H1 (cell line): Measurements from ENCODE around the gene USPL1. TPM values are rescaled to one million over a fixed set of nuclear protein-coding genes. Genes with fewer than 3 reads are reported as not detected.

ENCODE experiments used
- CTCF ChIA-PET: fragments of 300-600 bp; sonication (Branson Sonifier 250); formaldehyde crosslinking; loops from one replicate; lab custom pipeline; 2021; ENCODE audit not compliant: partially characterized antibody; lab: Charles Lee
- POLR2A ChIA-PET: fragments of 300-600 bp; sonication (Branson Sonifier 250); formaldehyde crosslinking; loops from one replicate; lab custom pipeline; 2021; ENCODE audit warnings: inconsistent platforms; ENCODE audit not compliant: partially characterized antibody; lab: Charles Lee
- DNase-seq, 2 experiments: peaks; one replicate each; pipeline versions ENCODE4 v3.0.0 to v3.0.0-alpha.2; 2010 to 2022; ENCODE audit warnings: low spot score in 2 of 2, low read depth in 1 of 2, mixed read lengths in 1 of 2
- FAIRE-seq: peaks from 2 replicates; lab custom pipeline; 2011; peaks lifted over from hg19 to GRCh38; lab: Jason Lieb, UNC
- H2AFZ ChIP-seq: 2 replicates; pipeline ENCODE4 v1.8.1; 2012; ENCODE audit warnings: low read length, inconsistent platforms
- H2AK5ac ChIP-seq: 2 replicates; pipeline ENCODE4 v1.6.1; 2013; ENCODE audit warnings: low read depth, low read length
- H2BK120ac ChIP-seq: replicated peaks from 2 replicates; pipeline ENCODE3; 2013; ENCODE audit warnings: low read depth, low read length, inconsistent platforms
- H2BK12ac ChIP-seq: 2 replicates; pipeline ENCODE4 v1.6.1; 2013; ENCODE audit warnings: low read depth, low read length
- H2BK15ac ChIP-seq: 2 replicates; pipeline ENCODE4 v1.6.1; 2013; ENCODE audit warnings: low read length
- H2BK20ac ChIP-seq: 2 replicates; pipeline ENCODE4 v1.6.1; 2013; ENCODE audit warnings: low read length
- H2BK5ac ChIP-seq: 2 replicates; pipeline ENCODE4 v1.6.1; 2013; ENCODE audit warnings: low read depth, low read length
- H3K14ac ChIP-seq: 2 replicates; pipeline ENCODE4 v1.6.1; 2013; ENCODE audit warnings: inconsistent platforms; ENCODE audit not compliant: insufficient read length
- H3K18ac ChIP-seq: 2 replicates; pipeline ENCODE4 v1.6.1; 2013; ENCODE audit warnings: low read length; ENCODE audit errors: extremely low read depth
- H3K23ac ChIP-seq: 2 replicates; pipeline ENCODE4 v1.6.1; 2013; ENCODE audit warnings: inconsistent platforms; ENCODE audit not compliant: insufficient read length
- H3K23me2 ChIP-seq: 2 replicates; pipeline ENCODE4 v1.6.1; 2013; ENCODE audit warnings: low read depth, low read length
- H3K27ac ChIP-seq: 2 replicates; pipeline ENCODE4 v1.6.1; 2011; ENCODE audit warnings: low read depth, low read length, inconsistent platforms
- H3K27me3 ChIP-seq, 4 experiments: replicated peaks in 1 of 4; 1 replicate in 1 of 4; 2 replicates in 3 of 4; pipeline versions ENCODE4 v1.6.1 to v1.8.1; 2011 to 2013; ENCODE audit warnings: low read length in 3 of 4, mild to moderate bottlenecking in 3 of 4, inconsistent platforms in 2 of 4, mixed read lengths in 2 of 4, moderate library complexity in 1 of 4; ENCODE audit not compliant: control insufficient read depth in 3 of 4, insufficient read depth in 3 of 4; ENCODE audit errors: extremely low read depth in 1 of 4
- H3K36me3 ChIP-seq, 4 experiments: 2 replicates each; pipeline versions ENCODE4 v1.6.1 to v1.8.1; 2011 to 2013; ENCODE audit warnings: mild to moderate bottlenecking in 4 of 4, low read length in 3 of 4, moderate library complexity in 2 of 4, control low read depth in 1 of 4, inconsistent platforms in 1 of 4; ENCODE audit not compliant: insufficient read depth in 4 of 4, control insufficient read depth in 2 of 4
- H3K4ac ChIP-seq: replicated peaks from 2 replicates; pipeline ENCODE3; 2013; ENCODE audit warnings: low read length, low read depth, mixed read lengths, inconsistent platforms; ENCODE audit not compliant: insufficient read length
- H3K4me1 ChIP-seq, 4 experiments: replicated peaks in 1 of 4; 1 replicate in 1 of 4; 2 replicates in 3 of 4; pipeline versions ENCODE4 v1.6.1 to v1.8.1; 2011 to 2013; ENCODE audit warnings: low read length in 3 of 4, inconsistent platforms in 2 of 4, mixed read lengths in 1 of 4; ENCODE audit not compliant: insufficient read depth in 4 of 4, control insufficient read depth in 3 of 4
- H3K4me2 ChIP-seq, 2 experiments: 2 replicates each; pipeline versions ENCODE4 v1.6.1 to v1.8.1; 2011 to 2013; ENCODE audit warnings: low read depth in 2 of 2, low read length in 2 of 2, control low read depth in 1 of 2, inconsistent platforms in 1 of 2, mild to moderate bottlenecking in 1 of 2; ENCODE audit not compliant: insufficient read depth in 1 of 2
- H3K4me3 ChIP-seq, 4 experiments: fragments of 200-600, 300-600 bp in 1 of 4; sonication (generic), shearing (Covaris generic), sonication (Bioruptor Twin) in 1 of 4; 2 replicates each; pipeline versions ENCODE4 v1.5.1 to v1.8.1; 2011 to 2016; ENCODE audit warnings: low read length in 4 of 4, low read depth in 3 of 4, control low read depth in 2 of 4, inconsistent platforms in 2 of 4, mild to moderate bottlenecking in 2 of 4, mixed read lengths in 1 of 4, moderate library complexity in 1 of 4; ENCODE audit not compliant: insufficient read depth in 2 of 4; ENCODE audit errors: extremely low read depth in 1 of 4
- H3K56ac ChIP-seq: replicated peaks from 2 replicates; pipeline ENCODE3; 2013; ENCODE audit warnings: low read depth, mild to moderate bottlenecking, mixed read lengths, low read length, inconsistent platforms; ENCODE audit not compliant: insufficient read length
- H3K79me1 ChIP-seq: 2 replicates; pipeline ENCODE4 v1.6.1; 2013; ENCODE audit warnings: low read depth, low read length, control low read depth
- H3K79me2 ChIP-seq, 2 experiments: 2 replicates each; pipeline versions ENCODE4 v1.6.1 to v1.8.1; 2012 to 2013; ENCODE audit warnings: low read length in 2 of 2, mild to moderate bottlenecking in 2 of 2, inconsistent platforms in 1 of 2; ENCODE audit not compliant: insufficient read depth in 2 of 2, control insufficient read depth in 1 of 2
- H3K9ac ChIP-seq, 4 experiments: replicated peaks in 1 of 4; 1 replicate in 1 of 4; 2 replicates in 3 of 4; pipeline versions ENCODE4 v1.6.1 to v1.8.1; 2011 to 2013; ENCODE audit warnings: low read depth in 3 of 4, low read length in 3 of 4, control low read depth in 2 of 4, mild to moderate bottlenecking in 2 of 4, moderate library complexity in 2 of 4, inconsistent platforms in 1 of 4; ENCODE audit errors: extremely low read depth in 1 of 4
- H3K9me3 ChIP-seq, 2 experiments: 2 replicates each; pipeline versions ENCODE4 v1.6.1 to v1.8.1; 2012 to 2013; ENCODE audit warnings: mild to moderate bottlenecking in 2 of 2, moderate library complexity in 2 of 2, control low read depth in 1 of 2, inconsistent platforms in 1 of 2, low read depth in 1 of 2, low read length in 1 of 2, mixed read lengths in 1 of 2; ENCODE audit not compliant: insufficient read depth in 2 of 2
- H4K20me1 ChIP-seq, 2 experiments: replicated peaks in 1 of 2; 2 replicates each; pipeline versions ENCODE3 to v1.8.1; 2011 to 2013; ENCODE audit warnings: inconsistent platforms in 2 of 2, low read length in 2 of 2, mild to moderate bottlenecking in 1 of 2; ENCODE audit not compliant: insufficient read depth in 2 of 2, control insufficient read depth in 1 of 2
- H4K5ac ChIP-seq: 2 replicates; pipeline ENCODE4 v1.6.1; 2013; ENCODE audit warnings: low read length, low read depth, mixed read lengths, inconsistent platforms; ENCODE audit not compliant: insufficient read length
- H4K8ac ChIP-seq: 2 replicates; pipeline ENCODE4 v1.8.0; 2013; ENCODE audit warnings: mild to moderate bottlenecking, moderate library complexity, low read length, inconsistent platforms; ENCODE audit not compliant: insufficient read depth; ENCODE audit errors: extremely low read depth
- H4K91ac ChIP-seq: replicated peaks from 2 replicates; pipeline ENCODE3; 2013; ENCODE audit warnings: low read length, mixed read lengths, inconsistent platforms; ENCODE audit not compliant: insufficient read length
- GABPA ChIP-seq: IDR thresholded peaks from 2 replicates; pipeline ENCODE4 v1.6.1; 2011; ENCODE audit warnings: mild to moderate bottlenecking, low read length, moderate library complexity, borderline replicate concordance; ENCODE audit not compliant: insufficient read depth
- HDAC6 ChIP-seq: IDR thresholded peaks from one replicate; pipeline ENCODE4 v1.7.1; 2012; ENCODE audit warnings: low read depth, mild to moderate bottlenecking, inconsistent platforms, low read length, moderate library complexity
- RAD21 ChIP-seq, 2 experiments: IDR thresholded peaks in 1 of 2; conservative IDR thresholded peaks in 1 of 2; 2 replicates each; pipeline ENCODE4 v1.6.1; 2011; ENCODE audit warnings: low read depth in 2 of 2, low read length in 2 of 2, improper control_type of control experiment in 1 of 2, inconsistent platforms in 1 of 2, mild to moderate bottlenecking in 1 of 2, moderate library complexity in 1 of 2
- SIRT6 ChIP-seq: IDR thresholded peaks from one replicate; pipeline ENCODE4 v1.7.1; 2012; ENCODE audit warnings: low read length, inconsistent platforms
- WGBS, 2 experiments: shearing (Covaris generic) in 1 of 2; methylation state at CpG; one replicate each; pipeline versions ENCODE4 v1.1.6 to v1.1.7; 2013 to 2015; ENCODE audit warnings: low lambda C conversion rate in 2 of 2, mixed read lengths in 2 of 2, inconsistent platforms in 1 of 2, low coverage in 1 of 2, missing lambda C conversion rate in 1 of 2; ENCODE audit not compliant: insufficient replicate concordance in 2 of 2, insufficient coverage in 1 of 2, insufficient read length in 1 of 2; ENCODE audit errors: extremely low coverage in 1 of 2, missing lambda C conversion rate in 1 of 2; 5-methylcytosine and 5-hydroxymethylcytosine counted together
- polyA plus RNA-seq, 7 experiments: library from polyadenylated mRNA; depleted of rRNA in 3 of 7; stranded (reverse) in 5 of 7; unstranded in 2 of 7; fragments of >200 nt in 5 of 7; fragments of 200-250 nt in 2 of 7; gene quantifications; 1 replicate in 5 of 7; 2 replicates in 1 of 7; 4 replicates in 1 of 7; pipeline versions ENCODE4 v1.2.1 to v1.2.3, GENCODE V29; 2011 to 2013; ENCODE audit warnings: missing spikeins in 2 of 7, mixed read lengths in 2 of 7
- total RNA-seq: library from RNA; stranded (reverse); fragmentation: NEBNext Ultra II Directional; extraction: Animal tissue kit (Norgen Biotek cat#: 25700); gene quantifications from 2 replicates; pipeline ENCODE4 v1.2.1, GENCODE V29; 2021

USPL1 gene
- total and polyA plus RNA-seq, 2 of the 8 experiments (the other 6 are each of a cell fraction or from before 2014, with no cell fraction given) = 6.3 to 17.1 TPM

DNA sequence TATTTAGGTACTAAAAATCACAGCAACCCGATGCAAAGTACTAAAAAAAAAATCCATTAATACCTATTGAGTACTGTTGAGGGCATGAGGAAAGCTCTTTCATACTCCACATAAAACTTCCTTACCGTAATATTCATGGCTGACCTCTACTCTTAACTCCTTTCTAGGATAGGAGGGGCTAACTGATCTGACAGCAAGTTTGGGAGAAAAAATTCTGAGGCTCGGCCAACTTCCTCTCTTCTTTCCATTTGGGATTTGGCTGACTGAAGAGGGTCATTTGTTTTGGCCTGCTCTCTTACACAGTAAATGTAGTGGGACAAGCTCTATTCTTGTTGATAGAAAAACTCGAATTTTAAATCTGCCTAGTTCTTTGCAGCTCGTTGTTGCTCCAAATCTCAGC, 9.4 kb upstream of the USPL1 start:
- Histone ChIP-seq H2AFZ (no peak overlapping the region), H3K4me2 (no peak overlapping the region), H2BK15ac (no peak overlapping the region), H4K8ac (no peak overlapping the region), H3K36me3 (no peaks in the 10 kb centered on the region), H2AK5ac (no peak overlapping the region), H2BK12ac (no peak overlapping the region), H3K4ac (no peak overlapping the region), H4K91ac (no peak overlapping the region), H4K20me1 (no peaks in the 10 kb centered on the region), H3K4me1 (peaks cover 0 to 3% (median 0%) of the 10 kb centered on the region in 4 experiments; a peak in 1 of 7 replicates), H2BK120ac (no peak overlapping the region), H3K27ac (no peak overlapping the region), H3K9me3 (no peaks in the 10 kb centered on the region), H3K14ac (no peak overlapping the region), H3K23ac (no peak overlapping the region), H3K4me3 (no peak overlapping the region), H2BK20ac (no peak overlapping the region), H3K27me3 (no peaks in the 10 kb centered on the region), H2BK5ac (no peak overlapping the region), H3K56ac (no peak overlapping the region), H3K79me1 (no peaks in the 10 kb centered on the region), H4K5ac (no peak overlapping the region), H3K18ac (no peak overlapping the region), H3K23me2 (no peaks in the 10 kb centered on the region), H3K9ac (no peak overlapping the region), H3K79me2 (peaks cover 0 to 1% of the 10 kb centered on the region in 2 experiments; a peak in 1 of 4 replicates)
- CTCF ChIA-PET = interaction anchor here (0.8 kb wide), 1 partner anchor 248 kb away, joined by 3 read pairs; no protein-coding TSS in a partner anchor
- TF ChIP-seq HDAC6 (no peak), SIRT6 (no peak), GABPA (no peak), RAD21 (IDR thresholded peaks at IDR 0.05 in 1 of 2, conservative IDR thresholded peaks at IDR 0.05 in 1 of 2; ENCODE audit: low read depth in 2 of 2, low read length in 2 of 2) (no peak)
- FAIRE-seq (no peak), DNase-seq (no peak)
- 86% methylated on average over 5 of the region's 5 CpGs; no CpG with 5 or more reads in 1 of the 2 experiments for WGBS, 2 experiments
- POLR2A ChIA-PET = interaction anchor here (0.6 to 1.0 kb wide), 3 partner anchors 9 to 67 kb away, joined by 3 to 5 read pairs (median 3); partner anchors contain the start of gene USPL1
